Measurements from ENCODE around the gene SKA3.

Gene SKA3

GRCh38 chr13:21115231-21115630 lies 61.1 kb downstream of the SKA3 start:
- H3K4me3 ChIP-seq (ENCODE audit: control insufficient read depth, low read depth, low read length), result no peak overlapping the region
- no peak for DNase-seq (ENCODE audit: low read depth)
- TF ChIP-seq, protein P1, sequence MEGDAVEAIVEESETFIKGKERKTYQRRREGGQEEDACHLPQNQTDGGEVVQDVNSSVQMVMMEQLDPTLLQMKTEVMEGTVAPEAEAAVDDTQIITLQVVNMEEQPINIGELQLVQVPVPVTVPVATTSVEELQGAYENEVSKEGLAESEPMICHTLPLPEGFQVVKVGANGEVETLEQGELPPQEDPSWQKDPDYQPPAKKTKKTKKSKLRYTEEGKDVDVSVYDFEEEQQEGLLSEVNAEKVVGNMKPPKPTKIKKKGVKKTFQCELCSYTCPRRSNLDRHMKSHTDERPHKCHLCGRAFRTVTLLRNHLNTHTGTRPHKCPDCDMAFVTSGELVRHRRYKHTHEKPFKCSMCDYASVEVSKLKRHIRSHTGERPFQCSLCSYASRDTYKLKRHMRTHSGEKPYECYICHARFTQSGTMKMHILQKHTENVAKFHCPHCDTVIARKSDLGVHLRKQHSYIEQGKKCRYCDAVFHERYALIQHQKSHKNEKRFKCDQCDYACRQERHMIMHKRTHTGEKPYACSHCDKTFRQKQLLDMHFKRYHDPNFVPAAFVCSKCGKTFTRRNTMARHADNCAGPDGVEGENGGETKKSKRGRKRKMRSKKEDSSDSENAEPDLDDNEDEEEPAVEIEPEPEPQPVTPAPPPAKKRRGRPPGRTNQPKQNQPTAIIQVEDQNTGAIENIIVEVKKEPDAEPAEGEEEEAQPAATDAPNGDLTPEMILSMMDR (IDR thresholded peaks at IDR 0.05; ENCODE audit: control insufficient read depth, insufficient read depth, low read depth, low read length, missing control alignments), result no peak

- TF ChIP-seq, protein P1 (IDR thresholded peaks at IDR 0.05; ENCODE audit: control insufficient read depth, insufficient read depth, low read depth, low read length, missing control alignments), result no peak
- DNase-seq (ENCODE audit: low read depth), result no peak
- H3K4me3 ChIP-seq (ENCODE audit: control insufficient read depth, low read depth, low read length), result no peak overlapping the region
Measured at GRCh38 chr13:21111546-21111945, 64.8 kb downstream of the SKA3 start.

DNA sequence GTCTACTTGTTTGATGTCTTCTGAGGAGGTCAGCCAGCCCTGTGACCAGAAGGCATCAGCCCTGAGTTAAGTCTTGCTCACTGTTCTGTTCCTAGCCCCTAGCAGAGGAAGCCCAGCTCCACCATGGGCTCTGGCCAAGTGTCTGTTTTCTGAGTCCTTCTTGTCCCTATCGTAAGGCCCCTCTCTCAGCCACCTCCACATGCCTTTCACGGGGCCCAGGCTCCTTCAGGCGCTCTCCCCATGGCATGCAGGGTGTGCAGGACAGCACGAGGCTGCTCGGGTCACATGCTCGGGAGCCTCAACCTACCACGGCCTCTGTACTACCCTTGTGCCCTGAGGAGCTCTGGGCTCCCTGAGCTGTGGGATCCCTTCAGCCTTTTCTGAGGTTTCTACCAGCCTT lies 67.2 kb downstream of the SKA3 start:
- no peak overlapping the region for H3K4me3 ChIP-seq (ENCODE audit: control insufficient read depth, low read depth, low read length)
- TF ChIP-seq, protein P1 (IDR thresholded peaks at IDR 0.05; ENCODE audit: control insufficient read depth, insufficient read depth, low read depth, low read length, missing control alignments), result no peak
- DNase-seq (ENCODE audit: low read depth), result no peak

- H3K4me3 ChIP-seq (ENCODE audit: control insufficient read depth, low read depth, low read length), result no peak overlapping the region
- DNase-seq (ENCODE audit: low read depth), result peak; percentile 31
- TF ChIP-seq, protein P1 (IDR thresholded peaks at IDR 0.05; ENCODE audit: control insufficient read depth, insufficient read depth, low read depth, low read length, missing control alignments), result no peak
Measured at GRCh38 chr13:21106089-21106488, 70.3 kb downstream of the SKA3 start.

DNA sequence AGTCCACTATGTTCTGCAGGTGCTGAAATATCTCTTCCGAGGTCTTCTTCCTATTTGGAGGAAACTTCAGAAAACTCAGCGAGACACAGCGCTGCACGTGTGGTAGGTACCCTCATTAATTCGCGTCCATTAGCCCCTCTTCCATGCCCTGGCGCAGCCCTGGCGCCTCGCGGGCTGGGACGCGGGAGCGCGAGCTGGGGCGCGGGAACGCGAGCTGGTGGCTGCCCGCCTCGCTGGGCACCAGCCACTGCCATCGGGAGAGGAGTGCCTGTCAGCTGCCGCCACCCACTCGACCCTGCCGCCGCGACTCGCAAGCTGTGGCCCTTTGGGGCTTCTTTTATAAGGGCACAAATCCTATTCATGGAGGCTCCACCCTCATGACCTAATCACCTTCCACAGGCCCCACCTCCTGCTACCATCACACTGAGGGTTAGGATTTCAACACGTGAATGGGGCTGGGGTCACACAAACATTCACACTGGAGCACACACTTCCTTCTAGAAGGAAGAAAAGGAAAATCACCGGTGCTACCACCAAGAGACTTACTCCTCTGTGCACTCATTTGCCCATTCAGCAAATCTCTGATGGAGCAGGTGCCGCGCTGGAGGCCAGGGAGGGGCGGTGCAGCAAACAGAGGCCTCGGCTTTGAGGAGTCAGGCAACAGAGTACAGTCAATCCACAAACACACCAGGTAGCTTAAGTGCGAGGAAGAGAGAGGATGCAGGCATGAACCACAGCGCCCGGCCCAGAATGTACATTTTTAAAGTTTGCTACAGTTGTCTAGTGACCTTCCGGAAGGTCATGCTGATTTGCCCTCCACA lies 71.9 kb downstream of the SKA3 start:
- no peak for DNase-seq (ENCODE audit: low read depth)
- TF ChIP-seq, protein P1 (IDR thresholded peaks at IDR 0.05; ENCODE audit: control insufficient read depth, insufficient read depth, low read depth, low read length, missing control alignments), result no peak
- H3K4me3 ChIP-seq (ENCODE audit: control insufficient read depth, low read depth, low read length), result no peak overlapping the region
